Stimulated activated CD4-positive, alpha-beta T cell treated with anti-CD3 and anti-CD28 coated beads, Interleukin-12 subunit alpha, Interleukin-12 subunit beta, amount 100 ng/mL, for 48 hours (primary cell): Measurements from ENCODE around the gene CT45A8.
"Not testable (repeated sequence)": the region's sequence is repeated elsewhere in the genome, so short reads cannot be mapped to it uniquely, and the experiment has no call there.

Experiments used
- DNase-seq, 3 donors: peaks; one replicate each; pipeline ENCODE4 v3.0.0-alpha.2; 2020; ENCODE audit warnings: low read depth in 2 of 3, low spot score in 1 of 3

Gene CT45A8

GRCh38 chrX:135854438-135854837 is at the start of gene CT45A8:
Gene CT45A8 (minus strand): TSS chrX:135854538. CDS start chrX:135850783, 3,755 bp downstream.
- not testable (repeated sequence) for DNase-seq

- DNase-seq, result no peak
Measured at GRCh38 chrX:135893294-135893817, 39.0 kb upstream of the CT45A8 start, which contains the start of the genes CT45A10 and SAGE1. Gene CT45A10 (minus strand): TSS chrX:135893444. CDS start chrX:135885344, 8,100 bp downstream. Gene SAGE1 (plus strand): TSS chrX:135893716. CDS start chrX:135896243, 2,527 bp downstream.

DNA sequence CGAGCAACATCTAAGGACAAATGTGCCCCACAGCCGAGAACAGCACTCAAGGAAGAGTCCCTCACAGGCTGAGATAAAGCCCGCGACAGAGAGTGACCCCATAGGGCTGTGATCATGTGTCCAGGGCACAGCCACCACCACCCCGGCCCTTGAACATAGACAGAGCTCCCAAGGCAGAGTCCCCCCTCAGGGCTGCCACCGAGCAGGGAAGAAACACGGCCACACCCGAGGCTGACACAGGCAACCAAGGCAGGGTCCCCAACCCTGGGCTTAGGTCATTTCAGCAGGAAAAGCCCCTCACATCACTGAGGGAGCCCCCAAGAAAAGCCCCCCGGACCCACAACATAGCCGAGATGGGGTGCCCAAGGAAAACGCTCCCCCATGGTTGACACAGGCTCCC is 38.4 kb upstream of the CT45A8 start:
- DNase-seq, result no peak

DNA sequence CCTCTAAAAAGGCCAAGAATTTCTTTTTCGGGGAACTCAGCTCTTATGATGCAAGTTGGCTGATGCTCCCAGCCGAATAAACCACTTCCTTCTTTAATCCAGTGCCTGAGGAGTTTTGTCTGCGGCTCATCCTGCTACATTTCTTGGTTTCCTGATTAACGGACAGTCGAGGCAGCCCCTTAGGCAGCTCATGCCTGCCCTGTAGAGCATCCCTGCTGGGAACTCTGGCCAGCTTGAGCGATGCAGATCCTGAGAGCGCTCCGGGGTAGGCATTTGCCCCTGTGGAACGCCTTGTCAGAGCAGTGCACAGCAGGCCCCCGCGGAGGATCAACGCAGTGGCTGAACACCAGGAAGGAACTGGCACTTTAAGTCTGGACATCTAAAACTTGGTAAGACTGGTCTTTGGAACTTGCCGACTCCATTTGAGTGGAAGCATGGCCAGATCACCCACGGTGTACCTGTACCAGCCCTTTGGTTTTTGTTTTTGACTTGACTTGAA is 35.8 kb upstream of the CT45A8 start:
- no peak for DNase-seq

DNA sequence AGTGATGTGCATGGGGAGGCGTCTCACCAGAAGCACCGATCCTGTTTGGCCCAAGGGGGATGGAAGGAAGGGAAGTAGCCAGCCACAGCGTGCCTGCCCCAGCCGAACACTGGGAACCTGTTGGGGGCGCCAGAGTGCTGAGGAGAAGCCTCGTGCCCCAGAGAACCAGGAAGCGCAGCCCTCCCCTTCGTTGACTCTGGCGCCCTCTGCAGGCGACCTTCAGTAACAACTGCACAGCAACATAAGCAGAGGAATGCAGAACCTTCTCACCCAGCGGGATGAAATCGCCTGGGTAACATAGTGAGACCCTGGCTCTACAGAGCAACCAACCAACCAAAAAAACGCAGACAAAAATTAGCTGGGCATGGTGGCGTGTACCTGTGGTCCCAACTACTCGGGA is 34.6 kb upstream of the CT45A8 start:
- DNase-seq, result peak; percentile 22 to 48 (median 33)

- not testable (repeated sequence) for DNase-seq
Measured at GRCh38 chrX:135888230-135888629, 33.9 kb upstream of the CT45A8 start.

- not testable (repeated sequence) for DNase-seq
Measured at GRCh38 chrX:135882741-135883140, 28.4 kb upstream of the CT45A8 start.

DNA sequence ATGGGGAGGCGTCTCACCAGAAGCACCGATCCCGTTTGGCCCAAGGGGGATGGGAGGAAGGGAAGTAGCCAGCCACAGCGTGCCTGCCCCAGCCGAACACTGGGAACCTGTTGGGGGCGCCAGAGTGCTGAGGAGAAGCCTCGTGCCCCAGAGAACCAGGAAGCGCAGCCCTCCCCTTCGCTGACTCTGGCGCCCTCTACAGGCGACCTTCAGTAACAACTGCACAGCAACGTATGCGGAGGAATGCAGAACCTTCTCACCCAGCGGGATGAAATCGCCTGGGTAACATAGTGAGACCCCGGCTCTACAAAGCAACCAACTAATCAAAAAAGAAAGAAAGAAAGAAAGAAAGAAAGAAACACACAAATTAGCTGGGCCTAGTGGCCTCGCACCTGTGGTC is 17.4 kb upstream of the CT45A8 start, which contains the start of gene CT45A9:
TSS of gene CT45A9 (minus strand) at position 101 of the 400 bp plus-strand sequence. CDS start 3,751 bp downstream, outside the sequence.
- not testable (repeated sequence) for DNase-seq

- DNase-seq, result not testable (repeated sequence)
Measured at GRCh38 chrX:135837180-135837579, 17.2 kb downstream of the CT45A8 start, which contains the start of gene CT45A7. Gene CT45A7 (minus strand): TSS chrX:135837280. CDS start chrX:135833533, 3,747 bp downstream.

GRCh38 chrX:135819912-135820311 is 34.4 kb downstream of the CT45A8 start, which contains the start of gene CT45A2:
Gene CT45A2 (minus strand): TSS chrX:135820012. CDS start chrX:135816265, 3,747 bp downstream.
- DNase-seq, result not testable (repeated sequence)

- not testable (repeated sequence) for DNase-seq
Measured at GRCh38 chrX:135802687-135803086, 51.7 kb downstream of the CT45A8 start, which contains the start of gene CT45A6. Gene CT45A6 (minus strand): TSS chrX:135802787. CDS start chrX:135798993, 3,794 bp downstream.
